ENCODE data around the gene VGLL4. TPM values are rescaled to one million over a fixed set of nuclear protein-coding genes. Genes with fewer than 3 reads are reported as not detected.

VGLL4 gene
- total RNA-seq, 1 donor: 94.2 TPM

- no peak for DNase-seq (ENCODE audit: low read depth)
- TF ChIP-seq, protein P1, sequence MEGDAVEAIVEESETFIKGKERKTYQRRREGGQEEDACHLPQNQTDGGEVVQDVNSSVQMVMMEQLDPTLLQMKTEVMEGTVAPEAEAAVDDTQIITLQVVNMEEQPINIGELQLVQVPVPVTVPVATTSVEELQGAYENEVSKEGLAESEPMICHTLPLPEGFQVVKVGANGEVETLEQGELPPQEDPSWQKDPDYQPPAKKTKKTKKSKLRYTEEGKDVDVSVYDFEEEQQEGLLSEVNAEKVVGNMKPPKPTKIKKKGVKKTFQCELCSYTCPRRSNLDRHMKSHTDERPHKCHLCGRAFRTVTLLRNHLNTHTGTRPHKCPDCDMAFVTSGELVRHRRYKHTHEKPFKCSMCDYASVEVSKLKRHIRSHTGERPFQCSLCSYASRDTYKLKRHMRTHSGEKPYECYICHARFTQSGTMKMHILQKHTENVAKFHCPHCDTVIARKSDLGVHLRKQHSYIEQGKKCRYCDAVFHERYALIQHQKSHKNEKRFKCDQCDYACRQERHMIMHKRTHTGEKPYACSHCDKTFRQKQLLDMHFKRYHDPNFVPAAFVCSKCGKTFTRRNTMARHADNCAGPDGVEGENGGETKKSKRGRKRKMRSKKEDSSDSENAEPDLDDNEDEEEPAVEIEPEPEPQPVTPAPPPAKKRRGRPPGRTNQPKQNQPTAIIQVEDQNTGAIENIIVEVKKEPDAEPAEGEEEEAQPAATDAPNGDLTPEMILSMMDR (IDR thresholded peaks at IDR 0.05; ENCODE audit: insufficient read depth, low read length): no peak
- no peak overlapping the region for H3K4me3 ChIP-seq (ENCODE audit: low read depth, low read length)
Observed at GRCh38 chr3:11631820-11632219, 11.9 kb downstream of the VGLL4 start.

DNA sequence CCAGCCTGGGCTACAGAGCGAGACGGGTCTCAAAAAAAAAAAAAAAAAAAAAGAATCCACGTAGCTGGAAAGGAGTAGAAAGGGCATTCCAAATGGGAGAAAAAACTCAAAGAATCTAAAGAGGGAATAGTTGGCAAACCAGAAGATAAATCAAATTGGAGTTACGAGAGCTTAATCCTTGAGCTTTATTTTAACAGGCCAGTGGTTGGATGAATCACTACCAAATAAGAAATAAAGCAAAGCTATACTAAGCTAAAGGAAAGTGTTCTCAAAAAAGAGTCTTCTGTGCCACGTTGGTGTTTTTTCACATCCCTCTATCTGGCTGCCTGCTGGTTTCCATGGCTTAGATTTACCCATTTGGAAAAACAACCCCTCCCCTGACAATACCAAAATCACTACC lies 14.0 kb downstream of the VGLL4 start:
- TF ChIP-seq, protein P1 (IDR thresholded peaks at IDR 0.05; ENCODE audit: insufficient read depth, low read length): no peak
- peak; percentile 65 for DNase-seq (ENCODE audit: low read depth)
- no peak overlapping the region for H3K4me3 ChIP-seq (ENCODE audit: low read depth, low read length)

- DNase-seq (ENCODE audit: low read depth): no peak
- TF ChIP-seq, protein P1 (IDR thresholded peaks at IDR 0.05; ENCODE audit: insufficient read depth, low read length): no peak
- H3K4me3 ChIP-seq (ENCODE audit: low read depth, low read length): no peak overlapping the region
Observed at GRCh38 chr3:11627612-11628011, 16.1 kb downstream of the VGLL4 start.

DNA sequence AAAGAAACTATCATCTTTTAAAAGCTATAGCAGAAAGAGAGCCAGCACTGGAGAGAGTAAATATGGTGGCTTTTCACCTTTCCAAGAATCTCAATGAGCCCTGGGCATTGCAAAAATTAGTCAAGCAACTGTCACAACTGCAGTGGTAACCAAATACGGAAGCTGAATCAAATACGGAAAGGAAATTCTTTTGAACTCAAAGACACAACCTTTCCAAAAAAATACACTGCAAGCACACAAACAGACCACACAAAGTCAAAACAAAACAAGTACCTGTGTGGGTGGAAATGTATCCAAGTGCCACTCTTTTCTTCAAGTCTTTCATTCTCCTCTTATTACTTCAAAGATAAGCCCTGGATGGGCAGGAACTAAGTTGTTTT lies 17.6 kb downstream of the VGLL4 start:
- no peak overlapping the region for H3K4me3 ChIP-seq (ENCODE audit: low read depth, low read length)
- TF ChIP-seq, protein P1 (IDR thresholded peaks at IDR 0.05; ENCODE audit: insufficient read depth, low read length): no peak
- DNase-seq (ENCODE audit: low read depth): no peak

DNA sequence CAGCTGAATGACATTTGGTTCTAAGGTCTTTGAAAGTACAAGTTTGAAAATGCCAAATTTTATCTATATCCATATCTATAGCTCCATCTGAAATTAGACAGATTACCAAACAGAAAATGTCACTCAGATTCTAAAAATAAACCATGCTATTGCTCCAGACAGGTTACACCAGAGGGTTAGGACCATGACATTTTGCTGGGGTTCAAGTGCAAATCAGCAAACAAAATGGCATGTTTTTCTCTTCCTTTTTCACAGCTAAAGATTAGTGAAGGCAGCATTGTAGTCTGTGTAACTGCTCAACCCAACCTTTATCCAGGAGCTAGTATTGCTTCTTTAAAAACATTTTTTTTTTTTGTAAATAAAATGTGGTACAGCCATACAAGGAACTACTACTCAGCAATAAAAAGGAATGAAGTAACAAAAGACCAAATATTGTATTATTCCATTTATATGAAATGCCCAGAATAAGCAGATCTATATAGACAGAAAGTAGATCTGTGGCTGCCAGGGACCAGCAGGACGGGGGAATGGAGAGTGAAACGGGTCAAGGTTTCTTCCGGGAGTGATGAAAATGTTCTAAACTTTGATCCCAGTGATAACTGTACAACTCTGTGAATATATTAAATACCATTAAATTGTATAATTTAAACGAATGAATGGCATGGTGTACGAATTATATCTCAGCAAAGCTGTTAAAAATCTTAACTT lies 18.2 kb downstream of the VGLL4 start:
- H3K4me3 ChIP-seq (ENCODE audit: low read depth, low read length): no peak overlapping the region
- TF ChIP-seq, protein P1 (IDR thresholded peaks at IDR 0.05; ENCODE audit: insufficient read depth, low read length): no peak
- no peak for DNase-seq (ENCODE audit: low read depth)

DNA sequence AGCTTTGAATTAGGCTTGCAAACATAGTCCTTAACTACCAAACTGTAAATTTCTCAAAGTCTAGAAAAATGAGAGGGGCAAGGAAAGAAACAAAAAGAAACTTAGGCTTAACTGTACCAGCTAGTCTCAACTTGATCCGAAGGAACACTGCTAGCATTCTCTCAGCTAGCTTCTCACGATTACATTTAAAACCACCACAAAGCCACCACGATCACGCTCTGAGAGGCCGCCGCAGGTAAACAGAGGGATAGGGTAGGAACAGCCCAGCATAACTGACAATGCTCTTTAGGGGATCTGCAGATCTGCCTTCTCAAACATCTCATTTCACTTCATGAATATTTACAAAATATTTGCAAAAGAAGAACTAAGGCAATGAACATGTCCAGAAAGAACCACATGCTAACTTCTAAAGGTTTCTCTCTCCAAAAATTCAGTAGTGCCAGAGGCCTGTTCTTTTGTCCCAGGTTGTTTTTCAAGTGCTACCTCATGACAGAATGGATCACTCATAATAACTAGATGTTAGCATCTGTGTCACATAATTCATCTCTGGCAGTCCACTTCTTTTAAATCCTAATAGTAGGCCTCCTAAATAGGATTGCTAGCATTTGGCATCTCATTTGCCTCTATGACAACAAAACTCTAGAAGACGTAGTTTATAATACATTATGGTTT lies 18.9 kb downstream of the VGLL4 start:
- TF ChIP-seq, protein P1 (IDR thresholded peaks at IDR 0.05; ENCODE audit: insufficient read depth, low read length): no peak
- no peak for DNase-seq (ENCODE audit: low read depth)

More for the DNA sequence above, 18.9 kb downstream of the VGLL4 start:
- no peak overlapping the region for H3K4me3 ChIP-seq (ENCODE audit: low read depth, low read length)
